ENCODE measurements around the gene RAB20. TPM values are rescaled to one million over a fixed set of nuclear protein-coding genes. Genes with fewer than 3 reads are reported as not detected.

RAB20 gene
- total and polyA plus RNA-seq, 10 of the 15 experiments (the other 5 are each of a cell fraction or from before 2014, with no cell fraction given): 0.48 to 33.1 (median 9.6) TPM

- ATAC-seq (no peak), FAIRE-seq (no peak), DNase-seq (ENCODE audit: low read depth, low spot score) (no peak)
- SMC1A ChIA-PET (ENCODE audit: uncharacterized antibody, unreplicated experiment): no interaction called here
- no peak overlapping the region for H3K27ac ChIP-seq (ENCODE audit: control insufficient read depth, insufficient read depth)
- H3K9me3 ChIP-seq (replicated peaks; ENCODE audit: control insufficient read depth, insufficient read depth, low read length): no peaks in the 10 kb centered on the region
- H2AFZ ChIP-seq (ENCODE audit: control insufficient read depth, low read depth, low read length): no peak overlapping the region
- no peaks in the 10 kb centered on the region for H3K36me3 ChIP-seq (ENCODE audit: control insufficient read depth in 2 of 2, insufficient read depth in 2 of 2, low read length in 1 of 2)
- RAD21 ChIA-PET (ENCODE audit: unreplicated experiment): no interaction called here
- H3K9ac ChIP-seq (ENCODE audit: control insufficient read depth, insufficient read depth, low read length): no peak overlapping the region
- intact Hi-C loops (cut with micrococcal nuclease; ENCODE audit: unreplicated experiment) (no loop called here), in situ Hi-C loops (cut with MboI) (no loop called here)
- CTCF ChIA-PET: interaction anchor here (0.6 to 1.6 kb wide), 2 partner anchors 51 to 150 kb away, joined by 3 to 7 read pairs; no protein-coding TSS in a partner anchor
- H3K4me1 ChIP-seq (ENCODE audit: control insufficient read depth, insufficient read depth, low read length): no peaks in the 10 kb centered on the region; the same call in 1 of the 2 replicates
- H3K79me2 ChIP-seq (ENCODE audit: control insufficient read depth, insufficient read depth, low read length): no peaks in the 10 kb centered on the region
- no peak overlapping the region for H3K4me2 ChIP-seq (ENCODE audit: control insufficient read depth, insufficient read depth)
- H3K4me3 ChIP-seq: no peak overlapping the region
- POLR2A ChIA-PET: no interaction called here
- H4K20me1 ChIP-seq (ENCODE audit: control insufficient read depth, insufficient read depth): no peaks in the 10 kb centered on the region
- WGBS (ENCODE audit: insufficient coverage, insufficient replicate concordance, low lambda C conversion rate, missing lambda C conversion rate): 61% methylated on average over 17 of the region's 17 CpGs
- H3K27me3 ChIP-seq (replicated peaks in 1 of 2; ENCODE audit: control insufficient read depth in 2 of 2, insufficient read depth in 2 of 2, low read length in 1 of 2): no peaks in the 10 kb centered on the region; a peak in 1 of 4 replicates
- TF ChIP-seq KDM1A (IDR thresholded peaks at IDR 0.05; ENCODE audit: borderline replicate concordance): no peak
- no peak for TF ChIP-seq SMAD1 (IDR thresholded peaks at IDR 0.05; ENCODE audit: low read depth, partially characterized antibody)
- no peak for TF ChIP-seq BMI1 (IDR thresholded peaks at IDR 0.05; ENCODE audit: borderline replicate concordance)
- no peak for TF ChIP-seq HSF1 (IDR thresholded peaks at IDR 0.05; ENCODE audit: low read depth, low read length)
- no peak for TF ChIP-seq POLR2AphosphoS5 (IDR thresholded peaks at IDR 0.05; ENCODE audit: low read length)
- TF ChIP-seq BCL3 (IDR thresholded peaks at IDR 0.05; ENCODE audit: borderline replicate concordance, insufficient read depth, low read depth, low read length, poor library complexity, severe bottlenecking): no peak
- TF ChIP-seq IRF4 (IDR thresholded peaks at IDR 0.05; ENCODE audit: low read depth, low read length): no peak
- no peak for TF ChIP-seq FOS (IDR thresholded peaks at IDR 0.05; ENCODE audit: borderline replicate concordance, extremely low read depth, insufficient read length)
- TF ChIP-seq E2F8 (IDR thresholded peaks at IDR 0.05; ENCODE audit: low read depth, partially characterized antibody): no peak
- TF ChIP-seq NRF1 (conservative IDR thresholded peaks at IDR 0.05; ENCODE audit: low read depth, low read length): no peak
- TF ChIP-seq NR2C1 (IDR thresholded peaks at IDR 0.05): no peak
- no peak for TF ChIP-seq E4F1 (IDR thresholded peaks at IDR 0.05; ENCODE audit: borderline replicate concordance, partially characterized antibody)
- TF ChIP-seq ZNF274 (IDR thresholded peaks at IDR 0.05; ENCODE audit: insufficient read depth, insufficient read length): no peak
- no peak for TF ChIP-seq SPI1 (IDR thresholded peaks at IDR 0.05; ENCODE audit: borderline replicate concordance, insufficient read depth, low read depth, low read length)
- BruUV-seq (replicated peaks): no TSS peak
These were observed 54.5 kb downstream of the RAB20 start for GRCh38 chr13:110506859-110507566.
